Gastroesophageal sphincter (tissue), 4 donors: ENCODE data around the gene ISCA2. TPM values are rescaled to one million over a fixed set of nuclear protein-coding genes. Genes with fewer than 3 reads are reported as not detected.
A peak's percentile ranks its signal among the peaks of the same experiment; 100 is the strongest.

ENCODE experiments used
- ATAC-seq: fragments of 150-250 bp; one replicate; pipeline ENCODE4 v1.9.1; 2016; ENCODE audit warnings: mild to moderate bottlenecking, moderate library complexity
- H3K27ac ChIP-seq, 4 donors: fragments of 200-600 bp; sonication (generic) in 3 of 4; 1 replicate in 3 of 4; 2 replicates in 1 of 4; pipeline ENCODE4 v1.5.1; 2016 to 2019
- H3K27me3 ChIP-seq: fragments of 200-600 bp; sonication (generic); one replicate; pipeline ENCODE4 v1.5.1; 2019
- H3K36me3 ChIP-seq, 2 donors: fragments of 200-600 bp; sonication (generic); one replicate each; pipeline ENCODE4 v1.5.1; 2019; ENCODE audit warnings: control low read depth in 1 of 2
- H3K4me1 ChIP-seq, 3 donors: fragments of 200-600 bp; sonication (generic); 1 replicate in 2 of 3; 2 replicates in 1 of 3; pipeline ENCODE4 v1.5.1; 2016 to 2019; ENCODE audit warnings: control low read depth in 2 of 3
- H3K4me3 ChIP-seq, 2 donors: fragments of 200-600 bp; sonication (generic); one replicate each; pipeline ENCODE4 v1.5.1; 2019; ENCODE audit warnings: mild to moderate bottlenecking in 1 of 2, moderate library complexity in 1 of 2
- H3K9me3 ChIP-seq, 3 donors: fragments of 200-600 bp; sonication (generic); one replicate each; pipeline ENCODE4 v1.5.1; 2017 to 2019; ENCODE audit warnings: control low read depth in 2 of 3
- CTCF ChIP-seq, 4 experiments: fragments of 200-600 bp in 2 of 4; fragments of 450-650 bp in 2 of 4; sonication (generic) in 1 of 4; IDR thresholded peaks; one replicate each; pipeline ENCODE4 v1.5.1; 2017 to 2019; ENCODE audit warnings: antibody characterized with exemption in 4 of 4, mild to moderate bottlenecking in 2 of 4, moderate library complexity in 2 of 4
- EP300 ChIP-seq: sonication (generic); formaldehyde crosslinking; IDR thresholded peaks from one replicate; pipeline ENCODE4 v1.6.1; 2017; ENCODE audit warnings: antibody characterized with exemption, mild to moderate bottlenecking
- POLR2A ChIP-seq, 2 donors: fragments of 450-650 bp; IDR thresholded peaks; one replicate each; pipeline ENCODE4 v1.6.1; 2017; ENCODE audit warnings: antibody characterized with exemption in 2 of 2, mild to moderate bottlenecking in 2 of 2, moderate library complexity in 1 of 2
- POLR2AphosphoS5 ChIP-seq: sonication (generic); formaldehyde crosslinking; IDR thresholded peaks from one replicate; pipeline ENCODE4 v1.6.1; 2017; ENCODE audit warnings: antibody characterized with exemption
- WGBS, 2 donors: methylation state at CpG; one replicate each; pipeline ENCODE4 v1.1.5; 2018; ENCODE audit warnings: low coverage in 1 of 2; 5-methylcytosine and 5-hydroxymethylcytosine counted together
- total RNA-seq, 4 donors: library from RNA; depleted of rRNA; stranded (reverse); fragments of >200 nt; gene quantifications; one replicate each; pipeline ENCODE4 v1.1.0, GENCODE V29; 2016

ISCA2 gene
- total RNA-seq, 4 donors from 2014 or later, result 10.6 to 16.3 (median 10.9) TPM

DNA sequence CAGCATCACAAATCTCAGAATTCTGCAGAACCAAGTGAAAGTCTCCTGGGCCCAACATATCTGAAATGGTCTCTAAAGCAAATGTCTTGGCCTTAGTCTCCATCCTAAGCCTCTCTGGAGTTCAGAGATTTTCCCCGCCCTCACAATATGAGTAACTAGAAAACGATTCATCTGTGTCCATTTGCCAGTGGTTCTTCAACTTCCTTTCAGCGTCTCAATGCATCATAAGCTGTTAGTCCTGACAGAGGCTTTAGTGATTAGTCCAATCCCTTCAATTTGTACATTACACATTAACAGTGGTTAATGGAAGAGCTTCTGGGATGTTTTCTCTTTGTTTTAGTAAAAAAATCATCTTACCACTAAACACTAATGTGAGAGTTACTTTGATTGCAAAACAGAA lies 17.9 kb upstream of the ISCA2 start:
- no peak for ATAC-seq

GRCh38 chr14:74476107-74476506 lies 17.5 kb upstream of the ISCA2 start:
- no peaks in the 10 kb centered on the region for H3K9me3 ChIP-seq
- 100% methylated on average over 1 of the region's 4 CpGs for WGBS, 2 donors
- TF ChIP-seq POLR2AphosphoS5 (no peak), POLR2A (IDR thresholded peaks at IDR 0.05) (no peak), CTCF (IDR thresholded peaks at IDR 0.05) (no peak)

More for the DNA sequence above, 17.9 kb upstream of the ISCA2 start:
- Histone ChIP-seq H3K36me3 (peaks cover 3 to 91% of the 10 kb centered on the region in 2 donors), H3K4me1 (peaks cover 0 to under 1% (median 0%) of the 10 kb centered on the region in 3 donors), H3K27ac (no peak overlapping the region), H3K9me3 (no peaks in the 10 kb centered on the region), H3K27me3 (no peaks in the 10 kb centered on the region), H3K4me3 (no peak overlapping the region)
- WGBS, 2 donors, result 32 to 41% methylated on average over 3 of the region's 3 CpGs
- TF ChIP-seq EP300 (no peak), CTCF (IDR thresholded peaks at IDR 0.05) (no peak), POLR2A (IDR thresholded peaks at IDR 0.05) (no peak), POLR2AphosphoS5 (no peak)

GRCh38 chr14:74476607-74477006 lies 17.0 kb upstream of the ISCA2 start:
- Histone ChIP-seq H3K4me1 (no peaks in the 10 kb centered on the region), H3K27ac (no peak overlapping the region), H3K4me3 (no peak overlapping the region), H3K9me3 (no peaks in the 10 kb centered on the region), H3K27me3 (no peaks in the 10 kb centered on the region), H3K36me3 (peaks cover 3 to 92% of the 10 kb centered on the region in 2 donors)
- no peak for ATAC-seq
- WGBS, 2 donors, result 75 to 100% methylated on average over 1 of the region's 3 CpGs
- TF ChIP-seq POLR2A (IDR thresholded peaks at IDR 0.05) (no peak), EP300 (no peak), CTCF (IDR thresholded peaks at IDR 0.05) (no peak), POLR2AphosphoS5 (no peak)

More at GRCh38 chr14:74476107-74476506, 17.5 kb upstream of the ISCA2 start:
- H3K36me3 ChIP-seq, result peaks cover 3 to 91% of the 10 kb centered on the region in 2 donors
- no peaks in the 10 kb centered on the region for H3K4me1 ChIP-seq
- H3K4me3 ChIP-seq, result no peak overlapping the region
- ATAC-seq, result no peak
- no peak overlapping the region for H3K27ac ChIP-seq
- no peaks in the 10 kb centered on the region for H3K27me3 ChIP-seq

GRCh38 chr14:74478996-74479635 lies 14.4 kb upstream of the ISCA2 start:
- no peak for TF ChIP-seq POLR2AphosphoS5
- TF ChIP-seq EP300, result no peak
- peak in 3 of 4 experiments; percentile 48 to 58 (median 57) for TF ChIP-seq CTCF (IDR thresholded peaks at IDR 0.05)
- TF ChIP-seq POLR2A (IDR thresholded peaks at IDR 0.05), result no peak
- Histone ChIP-seq H3K36me3 (peaks cover 3 to 97% of the 10 kb centered on the region in 2 donors), H3K27ac (no peak overlapping the region), H3K9me3 (no peaks in the 10 kb centered on the region), H3K4me1 (no peaks in the 10 kb centered on the region), H3K4me3 (no peak overlapping the region), H3K27me3 (no peaks in the 10 kb centered on the region)
- no peak for ATAC-seq
- WGBS, 2 donors, result 100% methylated on average over 1 to 2 of the region's 2 CpGs

GRCh38 chr14:74480046-74480445 lies 13.5 kb upstream of the ISCA2 start:
- H3K9me3 ChIP-seq, result no peaks in the 10 kb centered on the region
- no peaks in the 10 kb centered on the region for H3K27me3 ChIP-seq
- no peak overlapping the region for H3K27ac ChIP-seq
- no peak overlapping the region for H3K4me3 ChIP-seq
- 67 to 77% methylated on average over 3 to 4 of the region's 4 CpGs for WGBS, 2 donors
- peaks cover 3 to 97% of the 10 kb centered on the region in 2 donors for H3K36me3 ChIP-seq
- ATAC-seq, result no peak
- H3K4me1 ChIP-seq, result no peaks in the 10 kb centered on the region
- TF ChIP-seq POLR2AphosphoS5 (no peak), CTCF (IDR thresholded peaks at IDR 0.05) (no peak), POLR2A (IDR thresholded peaks at IDR 0.05) (no peak), EP300 (no peak)
